GM13976 (cell line): Measurements from ENCODE around the gene FAM13C.

ENCODE experiments used
- DNase-seq: peaks from one replicate; pipeline ENCODE4 v3.0.0; 2012; ENCODE audit warnings: low spot score
- CTCF ChIP-seq: IDR thresholded peaks from 2 replicates; pipeline ENCODE4 v1.5.1; 2012; ENCODE audit warnings: borderline replicate concordance, mild to moderate bottlenecking; ENCODE audit not compliant: insufficient read depth; ENCODE audit errors: extremely low read depth, missing control alignments, control extremely low read depth
- in situ Hi-C: fragments of 300-500 bp; cut with MboI; formaldehyde crosslinking; loops from one replicate; pipeline ENCODE4 v1.12.0; 2022; ENCODE audit warnings: low sequenced_read_pairs, mixed read lengths, inconsistent platforms; ENCODE audit not compliant: unreplicated experiment

The FAM13C gene

GRCh38 chr10:59281861-59282260 lies 80.5 kb downstream of the FAM13C start:
- in situ Hi-C loops = no loop called here

GRCh38 chr10:59279991-59280505 lies 82.3 kb downstream of the FAM13C start:
- no peak for DNase-seq
- in situ Hi-C loops = no loop called here
- TF ChIP-seq CTCF = no peak

More at GRCh38 chr10:59281861-59282260, 80.5 kb downstream of the FAM13C start:
- TF ChIP-seq CTCF = no peak
- DNase-seq = no peak

- DNase-seq = no peak
- in situ Hi-C loops = no loop called here
- TF ChIP-seq CTCF = no peak
Observed at GRCh38 chr10:59279476-59279875, 82.9 kb downstream of the FAM13C start.

GRCh38 chr10:59276919-59277318 lies 85.4 kb downstream of the FAM13C start:
- DNase-seq = no peak
- no peak for TF ChIP-seq CTCF
- in situ Hi-C loops = no loop called here

GRCh38 chr10:59276133-59276532 lies 86.2 kb downstream of the FAM13C start:
- DNase-seq = no peak
- in situ Hi-C loops = no loop called here

GRCh38 chr10:59273445-59273844 lies 88.9 kb downstream of the FAM13C start:
- in situ Hi-C loops = no loop called here
- TF ChIP-seq CTCF = no peak
- no peak for DNase-seq

More at GRCh38 chr10:59276133-59276532, 86.2 kb downstream of the FAM13C start:
- TF ChIP-seq CTCF = no peak

GRCh38 chr10:59272061-59272460 lies 90.3 kb downstream of the FAM13C start:
- DNase-seq = no peak
- in situ Hi-C loops = no loop called here

More at GRCh38 chr10:59272061-59272460, 90.3 kb downstream of the FAM13C start:
- TF ChIP-seq CTCF = no peak
